NCI-H2107 treated with DMSO at 0.1 percent for 48 hours (cell line): ENCODE results near the gene CYP2D6.
"Not testable (repeated sequence)": the region's sequence is repeated elsewhere in the genome, so short reads cannot be mapped to it uniquely, and the experiment has no call there.

ENCODE experiments used
- DNase-seq: peaks from one replicate; lab custom pipeline; 2025; ENCODE audit not compliant: unreplicated experiment; lab: John Stamatoyannopoulos, UW

The CYP2D6 gene

GRCh38 chr22:42134100-42135020, 3.8 kb upstream of the CYP2D6 start:
- DNase-seq = no peak

- no peak for DNase-seq
Measured at GRCh38 chr22:42132457-42132856, 1.8 kb upstream of the CYP2D6 start.

- DNase-seq = no peak
Measured at GRCh38 chr22:42131562-42131961, 952 bp upstream of the CYP2D6 start.

GRCh38 chr22:42130182-42130581, 428 bp downstream of the CYP2D6 start:
- DNase-seq = not testable (repeated sequence)

- not testable (repeated sequence) for DNase-seq
Measured at GRCh38 chr22:42128776-42129694, 1.6 kb downstream of the CYP2D6 start.

- DNase-seq = not testable (repeated sequence)
Measured at GRCh38 chr22:42128007-42128406, 2.6 kb downstream of the CYP2D6 start.

GRCh38 chr22:42127606-42128005, 3.0 kb downstream of the CYP2D6 start:
- no peak for DNase-seq

GRCh38 chr22:42123529-42123928, 7.1 kb downstream of the CYP2D6 start:
- not testable (repeated sequence) for DNase-seq

GRCh38 chr22:42120231-42121021, 10.2 kb downstream of the CYP2D6 start:
- DNase-seq = not testable (repeated sequence)

GRCh38 chr22:42116848-42117424, 13.7 kb downstream of the CYP2D6 start:
- no peak for DNase-seq

- not testable (repeated sequence) for DNase-seq
Measured at GRCh38 chr22:42115420-42115830, 15.2 kb downstream of the CYP2D6 start.

- no peak for DNase-seq
Measured at GRCh38 chr22:42114721-42115120, 15.9 kb downstream of the CYP2D6 start.

GRCh38 chr22:42112793-42113192, 17.8 kb downstream of the CYP2D6 start:
- DNase-seq = not testable (repeated sequence)

- no peak for DNase-seq
Measured at GRCh38 chr22:42111798-42112197, 18.8 kb downstream of the CYP2D6 start.

GRCh38 chr22:42108848-42109247, 21.8 kb downstream of the CYP2D6 start:
- no peak for DNase-seq

GRCh38 chr22:42104332-42104860, 26.2 kb downstream of the CYP2D6 start:
- DNase-seq = not testable (repeated sequence)

GRCh38 chr22:42101199-42101598, 29.4 kb downstream of the CYP2D6 start:
- no peak for DNase-seq

- peak; percentile 39 for DNase-seq
Measured at GRCh38 chr22:42091455-42091782, 39.2 kb downstream of the CYP2D6 start.

- peak; percentile 88 for DNase-seq
Measured at GRCh38 chr22:42090596-42091454, 39.8 kb downstream of the CYP2D6 start, which contains the start of gene NDUFA6. Gene NDUFA6, minus strand, starts transcription at chr22:42090772. Its CDS starts 28 bp downstream, at chr22:42090744.
